HG02678 (cell line): ENCODE data around the gene TMEM190.
"Not testable (repeated sequence)": the region's sequence is repeated elsewhere in the genome, so short reads cannot be mapped to it uniquely, and the experiment has no call there.

Experiments used
- ATAC-seq: cut with Tn5 transposase; IDR thresholded peaks from one replicate; pipeline ENCODE4 v1.9.1; 2021; ENCODE audit warnings: mild to moderate bottlenecking, moderate library complexity; ENCODE audit not compliant: unreplicated experiment

TMEM190 gene

GRCh38 chr19:55376241-55376933, at the start of gene TMEM190:
Gene TMEM190, plus strand, starts transcription at chr19:55376826. Its CDS starts 28 bp downstream, at chr19:55376854.
- ATAC-seq, result no peak

GRCh38 chr19:55328774-55329318, 47.8 kb upstream of the TMEM190 start:
- not testable (repeated sequence) for ATAC-seq

- ATAC-seq, result not testable (repeated sequence)
Observed at GRCh38 chr19:55329791-55330190, 46.8 kb upstream of the TMEM190 start.

GRCh38 chr19:55333870-55334269, 42.8 kb upstream of the TMEM190 start:
- ATAC-seq, result no peak

GRCh38 chr19:55336101-55336500, 40.5 kb upstream of the TMEM190 start:
- ATAC-seq, result no peak

- peak; percentile 80 for ATAC-seq
Observed at GRCh38 chr19:55339105-55339888, 37.3 kb upstream of the TMEM190 start, which contains the start of gene KMT5C. Gene KMT5C, plus strand, starts transcription at chr19:55339876. Its CDS starts 2,061 bp downstream, at chr19:55341937.

GRCh38 chr19:55339889-55340783, 36.5 kb upstream of the TMEM190 start:
- no peak for ATAC-seq

GRCh38 chr19:55340784-55341147, 35.9 kb upstream of the TMEM190 start:
- ATAC-seq, result no peak

- no peak for ATAC-seq
Observed at GRCh38 chr19:55341171-55341588, 35.4 kb upstream of the TMEM190 start.

- ATAC-seq, result no peak
Observed at GRCh38 chr19:55341595-55342531, 34.8 kb upstream of the TMEM190 start.

- ATAC-seq, result no peak
Observed at GRCh38 chr19:55344444-55344843, 32.2 kb upstream of the TMEM190 start.

- ATAC-seq, result no peak
Observed at GRCh38 chr19:55345101-55345817, 31.4 kb upstream of the TMEM190 start.

GRCh38 chr19:55345818-55346724, 30.6 kb upstream of the TMEM190 start:
- no peak for ATAC-seq

- ATAC-seq, result no peak
Observed at GRCh38 chr19:55346725-55347441, 29.7 kb upstream of the TMEM190 start.

- no peak for ATAC-seq
Observed at GRCh38 chr19:55347442-55348009, 29.1 kb upstream of the TMEM190 start.

GRCh38 chr19:55348317-55349034, 28.1 kb upstream of the TMEM190 start:
- ATAC-seq, result no peak
